ENCODE data around the gene BICD2. TPM values are rescaled to one million over a fixed set of nuclear protein-coding genes. Genes with fewer than 3 reads are reported as not detected.
A peak's percentile ranks its signal among the peaks of the same experiment; 100 is the strongest.

Gene BICD2
- total RNA-seq, 1 donor from 2014 or later = 35.4 TPM

- Mint-ChIP-seq H3K4me3 (ENCODE audit: unreplicated experiment) (no peak overlapping the region), H3K27me3 (ENCODE audit: unreplicated experiment) (no peaks in the 10 kb centered on the region), H3K4me1 (ENCODE audit: unreplicated experiment) (peaks cover 11% of the 10 kb centered on the region), H3K27ac (ENCODE audit: unreplicated experiment) (no peak overlapping the region), H3K36me3 (ENCODE audit: unreplicated experiment) (peaks cover 3% of the 10 kb centered on the region), H3K9me3 (ENCODE audit: unreplicated experiment) (no peaks in the 10 kb centered on the region)
- no peak for DNase-seq (ENCODE audit: extremely low spot score, unreplicated experiment)
- no peak for TF ChIP-seq CTCF (IDR thresholded peaks at IDR 0.05)
Measured at GRCh38 chr9:92730897-92731296, 33.7 kb downstream of the BICD2 start.

GRCh38 chr9:92729735-92730155, 34.9 kb downstream of the BICD2 start:
- no peak overlapping the region for H3K27ac Mint-ChIP-seq (ENCODE audit: unreplicated experiment)
- peaks cover 3% of the 10 kb centered on the region for H3K36me3 Mint-ChIP-seq (ENCODE audit: unreplicated experiment)
- H3K9me3 Mint-ChIP-seq (ENCODE audit: unreplicated experiment) = no peaks in the 10 kb centered on the region
- DNase-seq (ENCODE audit: extremely low spot score, unreplicated experiment) = no peak
- H3K4me1 Mint-ChIP-seq (ENCODE audit: unreplicated experiment) = peaks cover 11% of the 10 kb centered on the region
- H3K4me3 Mint-ChIP-seq (ENCODE audit: unreplicated experiment) = no peak overlapping the region
- no peak for TF ChIP-seq CTCF (IDR thresholded peaks at IDR 0.05)
- H3K27me3 Mint-ChIP-seq (ENCODE audit: unreplicated experiment) = no peaks in the 10 kb centered on the region

GRCh38 chr9:92728831-92729734, 35.5 kb downstream of the BICD2 start:
- Mint-ChIP-seq H3K4me3 (ENCODE audit: unreplicated experiment) (no peak overlapping the region), H3K36me3 (ENCODE audit: unreplicated experiment) (peaks cover 3% of the 10 kb centered on the region), H3K4me1 (ENCODE audit: unreplicated experiment) (peaks cover 11% of the 10 kb centered on the region), H3K27ac (ENCODE audit: unreplicated experiment) (no peak overlapping the region), H3K27me3 (ENCODE audit: unreplicated experiment) (no peaks in the 10 kb centered on the region), H3K9me3 (ENCODE audit: unreplicated experiment) (no peaks in the 10 kb centered on the region)
- TF ChIP-seq CTCF (IDR thresholded peaks at IDR 0.05) = peak; percentile 56
- peak; percentile 65 for DNase-seq (ENCODE audit: extremely low spot score, unreplicated experiment)

GRCh38 chr9:92727716-92728700, 36.6 kb downstream of the BICD2 start:
- no peak for TF ChIP-seq CTCF (IDR thresholded peaks at IDR 0.05)
- Mint-ChIP-seq H3K27me3 (ENCODE audit: unreplicated experiment) (no peaks in the 10 kb centered on the region), H3K4me3 (ENCODE audit: unreplicated experiment) (no peak overlapping the region), H3K36me3 (ENCODE audit: unreplicated experiment) (peaks cover 3% of the 10 kb centered on the region), H3K9me3 (ENCODE audit: unreplicated experiment) (no peaks in the 10 kb centered on the region), H3K27ac (ENCODE audit: unreplicated experiment) (peak overlapping the region; percentile 18), H3K4me1 (ENCODE audit: unreplicated experiment) (peaks cover 11% of the 10 kb centered on the region)
- peak; percentile 80 for DNase-seq (ENCODE audit: extremely low spot score, unreplicated experiment)
